Ovary (tissue), 9 donors: Measurements from ENCODE around the gene TRAF1. TPM values are rescaled to one million over a fixed set of nuclear protein-coding genes. Genes with fewer than 3 reads are reported as not detected.

ENCODE experiments used
- DNase-seq, 5 donors: peaks; one replicate each; pipeline ENCODE4 v3.0.0-alpha.2; 2019 to 2020
- H3K27ac ChIP-seq, 2 donors: fragments of 200-600 bp; one replicate each; pipeline versions ENCODE4 v1.5.1 to v1.8.0; 2019 to 2022
- H3K27me3 ChIP-seq: fragments of 200-600 bp; one replicate; pipeline ENCODE4 v1.8.0; 2022
- H3K36me3 ChIP-seq: fragments of 200-600 bp; sonication (generic); one replicate; pipeline ENCODE4 v1.5.1; 2019
- H3K4me1 ChIP-seq: one replicate; pipeline ENCODE4 v1.8.1; 2013; ENCODE audit warnings: mild to moderate bottlenecking, moderate library complexity; ENCODE audit not compliant: insufficient read depth
- H3K4me3 ChIP-seq: fragments of 200-600 bp; sonication (generic); one replicate; pipeline ENCODE4 v1.5.1; 2017
- H3K9me3 ChIP-seq, 2 donors: fragments of 200-600 bp in 1 of 2; sonication (generic) in 1 of 2; one replicate each; pipeline versions ENCODE4 v1.5.1 to v1.8.1; 2013 to 2019; ENCODE audit warnings: mild to moderate bottlenecking in 1 of 2, moderate library complexity in 1 of 2
- CTCF ChIP-seq, 3 donors: fragments of 450-650 bp in 2 of 3; fragments of 200-600 bp in 1 of 3; IDR thresholded peaks; one replicate each; pipeline versions ENCODE4 v1.5.1 to v1.8.0; 2016 to 2022; ENCODE audit warnings: antibody characterized with exemption in 3 of 3, mild to moderate bottlenecking in 1 of 3
- EP300 ChIP-seq: sonication (generic); formaldehyde crosslinking; IDR thresholded peaks from one replicate; pipeline ENCODE4 v1.6.1; 2017; ENCODE audit warnings: antibody characterized with exemption
- POLR2A ChIP-seq: fragments of 450-650 bp; IDR thresholded peaks from one replicate; pipeline ENCODE4 v1.6.1; 2017; ENCODE audit warnings: antibody characterized with exemption, mild to moderate bottlenecking, moderate library complexity
- WGBS, 3 donors: extraction: QIAGEN DNeasy Blood & Tissue Kit in 1 of 3; methylation state at CpG; one replicate each; pipeline versions ENCODE4 v1.1.5 to v1.1.7; 2013 to 2017; 5-methylcytosine and 5-hydroxymethylcytosine counted together
- intact Hi-C, 4 donors: fragments of 100-400 bp; cut with DNase I; formaldehyde crosslinking; loops; one replicate each; pipeline versions ENCODE4 v1.11.0 to v1.15.1; 2022 to 2023
- polyA plus RNA-seq, 2 donors: library from polyadenylated mRNA; stranded (reverse); fragments of 200-250 nt in 1 of 2; fragments of 350-450 nt in 1 of 2; fragmentation: Illumina TruSeq in 1 of 2; extraction: RNeasy Lipid Tissue Mini Kit (QIAGEN cat#74804) in 1 of 2; gene quantifications; one replicate each; pipeline ENCODE4 v1.2.3, GENCODE V29; 2013 to 2014
- total RNA-seq, 7 donors: library from RNA; depleted of rRNA in 2 of 7; stranded (reverse); fragments of >200 nt in 2 of 7; fragmentation: NEBNext Ultra II Directional in 3 of 7; extraction: Animal tissue kit (Norgen Biotek cat#: 25700) in 3 of 7; gene quantifications; one replicate each; pipeline versions ENCODE4 v1.1.0 to v1.2.4, GENCODE V29; 2016 to 2023
- donor health status: DM: no; HTN: no; CAD: no; lungs with moderate emphysema.
- donor health status: DM: no; HTN: no; CAD: no.
- donor health status: Bipolar disorder and iron deficiency.
- donor health status: DM: yes; HTN: yes; CAD: no.
- donor health status: DM: no; HTN: no; CAD: no.
- donor health status: DM: yes; HTN: yes; CAD: no.

TRAF1 gene
- total and polyA plus RNA-seq, 9 donors = 4.1 to 9.4 (median 5.5) TPM

- Histone ChIP-seq H3K36me3 (no peaks in the 10 kb centered on the region), H3K27ac (no peak overlapping the region), H3K9me3 (no peaks in the 10 kb centered on the region), H3K4me1 (peaks cover 2% of the 10 kb centered on the region), H3K4me3 (no peak overlapping the region), H3K27me3 (no peaks in the 10 kb centered on the region)
- 86 to 91% (median 89%) methylated on average over 7 of the region's 7 CpGs for WGBS, 3 donors
- no peak for TF ChIP-seq CTCF (IDR thresholded peaks at IDR 0.05)
- TF ChIP-seq EP300 = no peak
- TF ChIP-seq POLR2A = no peak
- no peak for DNase-seq
- intact Hi-C loops = no loop called here
Measured at GRCh38 chr9:120863833-120864232, 62.8 kb downstream of the TRAF1 start.

GRCh38 chr9:120862452-120862851 lies 64.1 kb downstream of the TRAF1 start:
- H3K9me3 ChIP-seq = no peaks in the 10 kb centered on the region
- H3K4me3 ChIP-seq = no peak overlapping the region
- no peak for DNase-seq
- H3K36me3 ChIP-seq = no peaks in the 10 kb centered on the region
- no peaks in the 10 kb centered on the region for H3K27me3 ChIP-seq
- no peaks in the 10 kb centered on the region for H3K4me1 ChIP-seq
- TF ChIP-seq EP300 (no peak), CTCF (IDR thresholded peaks at IDR 0.05) (no peak), POLR2A (no peak)
- WGBS, 3 donors = 91 to 93% (median 92%) methylated on average over 12 of the region's 12 CpGs
- H3K27ac ChIP-seq = no peak overlapping the region
- intact Hi-C loops = no loop called here

GRCh38 chr9:120861935-120862334 lies 64.7 kb downstream of the TRAF1 start:
- intact Hi-C loops = no loop called here
- Histone ChIP-seq H3K4me3 (no peak overlapping the region), H3K4me1 (no peaks in the 10 kb centered on the region), H3K27ac (no peak overlapping the region), H3K9me3 (no peaks in the 10 kb centered on the region), H3K36me3 (no peaks in the 10 kb centered on the region), H3K27me3 (no peaks in the 10 kb centered on the region)
- DNase-seq = no peak
- WGBS, 3 donors = 93 to 96% (median 94%) methylated on average over 6 of the region's 6 CpGs
- TF ChIP-seq EP300 = no peak
- no peak for TF ChIP-seq POLR2A
- TF ChIP-seq CTCF (IDR thresholded peaks at IDR 0.05) = no peak

GRCh38 chr9:120860083-120860482 lies 66.5 kb downstream of the TRAF1 start:
- no peak for TF ChIP-seq CTCF (IDR thresholded peaks at IDR 0.05)
- TF ChIP-seq EP300 = no peak
- TF ChIP-seq POLR2A = no peak

More at GRCh38 chr9:120860083-120860482, 66.5 kb downstream of the TRAF1 start:
- no peaks in the 10 kb centered on the region for H3K36me3 ChIP-seq
- no peak for DNase-seq
- no peaks in the 10 kb centered on the region for H3K9me3 ChIP-seq
- no peak overlapping the region for H3K4me3 ChIP-seq
- no peak overlapping the region for H3K27ac ChIP-seq
- no peaks in the 10 kb centered on the region for H3K4me1 ChIP-seq
- no peaks in the 10 kb centered on the region for H3K27me3 ChIP-seq
- intact Hi-C loops = no loop called here
- 92 to 95% (median 93%) methylated on average over 11 of the region's 11 CpGs for WGBS, 3 donors
